Fibroblast of upper back skin (primary cell): Measurements from ENCODE around the gene PRRT3.

ENCODE experiments used
- DNase-seq: peaks from one replicate; pipeline ENCODE4 v3.0.0-alpha.2; 2013

PRRT3 gene

DNA sequence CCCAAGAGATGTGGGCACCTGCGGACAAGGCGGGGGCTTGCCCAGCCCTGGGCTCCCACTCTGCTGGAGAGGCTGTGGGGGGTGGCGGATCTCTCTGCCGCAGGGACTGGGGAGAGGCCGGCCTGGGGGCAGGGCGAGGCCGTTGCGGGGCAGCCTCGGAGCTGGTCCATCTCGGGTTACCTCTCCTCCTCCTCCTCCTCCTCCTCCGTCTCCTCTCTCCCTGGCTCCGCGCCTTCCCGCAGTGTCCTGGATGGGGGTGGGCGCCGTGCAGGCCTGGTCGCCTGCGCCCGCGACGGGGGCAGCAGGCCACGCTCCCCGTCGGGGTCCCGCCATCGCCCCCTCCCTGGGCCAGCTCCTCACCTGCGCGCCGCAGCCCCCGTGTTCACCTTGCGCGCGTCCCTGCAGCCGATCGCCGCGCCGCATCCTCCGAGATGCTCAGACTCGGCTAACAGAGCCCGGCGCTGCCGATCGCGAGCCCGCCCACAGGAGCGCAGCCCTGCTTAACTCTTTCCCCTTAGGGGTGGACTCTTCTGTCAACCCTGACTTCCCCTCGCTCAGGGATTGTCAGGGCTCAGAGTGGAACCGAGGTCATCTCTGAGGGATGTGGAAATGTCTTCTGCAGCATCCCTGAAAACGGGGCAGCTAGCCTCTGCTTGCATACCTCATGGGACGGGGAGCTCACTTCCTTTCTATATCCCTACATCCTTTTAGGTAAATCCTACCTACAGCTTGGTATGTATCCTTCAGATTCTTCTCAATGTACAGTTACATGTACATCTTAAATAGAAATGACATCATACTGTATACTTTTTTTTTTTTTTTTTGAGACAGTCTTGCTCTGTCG, at the start of gene PRRT3:
Gene PRRT3, minus strand, starts transcription at position 447 of the 844 bp plus-strand sequence. CDS start 2,293 bp downstream, outside the sequence.
- DNase-seq: peak; percentile 26

DNA sequence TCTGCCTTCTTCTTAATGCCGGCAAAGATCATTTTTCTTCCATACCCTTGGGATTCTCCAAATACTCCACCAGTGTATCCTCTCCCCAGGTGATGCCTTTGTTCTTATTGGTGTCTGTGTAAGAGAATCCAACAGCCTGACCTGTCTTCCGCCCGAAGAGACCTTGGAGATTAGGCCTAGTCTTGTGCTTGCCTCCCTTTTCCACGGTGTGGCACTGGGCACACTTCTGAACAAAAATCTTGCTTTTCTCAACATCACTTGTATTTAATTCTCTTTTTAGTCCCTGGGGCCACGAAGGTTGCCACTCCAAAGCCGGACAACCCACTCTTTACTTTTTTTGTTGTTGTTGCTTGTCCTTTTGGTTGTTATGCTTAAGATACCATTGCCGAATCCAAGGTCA, 48.5 kb upstream of the PRRT3 start:
- DNase-seq: no peak

DNA sequence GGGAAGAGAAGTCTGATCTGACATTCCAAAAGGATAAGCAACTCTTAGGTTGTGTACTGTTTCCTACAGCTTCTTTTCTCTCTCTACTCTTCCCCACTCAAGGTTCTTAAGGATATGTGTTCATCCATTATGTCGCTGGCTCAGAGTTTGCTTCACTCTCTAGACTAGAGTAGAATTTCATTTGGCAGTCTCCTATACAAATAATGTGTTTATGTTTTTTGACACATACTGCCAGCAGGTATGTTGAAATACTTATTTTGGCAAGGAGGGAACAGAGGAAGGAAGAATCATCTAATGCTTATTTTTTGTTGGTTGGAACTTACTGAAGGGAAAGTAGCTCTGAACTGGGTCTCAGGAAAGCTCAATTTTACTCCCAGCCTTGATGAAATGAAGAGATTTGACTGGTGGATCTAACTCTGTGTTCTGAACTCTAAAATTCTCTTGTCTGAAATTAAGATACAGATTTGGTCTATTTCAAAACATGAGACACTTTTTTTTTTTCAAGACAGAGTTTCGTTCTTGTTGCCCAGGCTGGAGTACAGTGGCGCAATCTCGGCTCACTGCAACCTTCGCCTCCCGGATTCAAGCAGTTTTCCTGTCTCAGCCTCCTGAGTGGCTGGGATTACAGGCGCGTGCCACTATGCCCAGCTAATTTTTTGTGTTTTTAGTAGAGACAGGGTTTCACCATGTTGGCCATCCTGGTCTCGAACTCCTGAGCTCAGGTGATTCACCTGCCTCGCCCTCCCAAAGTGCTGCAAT, 42.1 kb upstream of the PRRT3 start:
- no peak for DNase-seq

DNA sequence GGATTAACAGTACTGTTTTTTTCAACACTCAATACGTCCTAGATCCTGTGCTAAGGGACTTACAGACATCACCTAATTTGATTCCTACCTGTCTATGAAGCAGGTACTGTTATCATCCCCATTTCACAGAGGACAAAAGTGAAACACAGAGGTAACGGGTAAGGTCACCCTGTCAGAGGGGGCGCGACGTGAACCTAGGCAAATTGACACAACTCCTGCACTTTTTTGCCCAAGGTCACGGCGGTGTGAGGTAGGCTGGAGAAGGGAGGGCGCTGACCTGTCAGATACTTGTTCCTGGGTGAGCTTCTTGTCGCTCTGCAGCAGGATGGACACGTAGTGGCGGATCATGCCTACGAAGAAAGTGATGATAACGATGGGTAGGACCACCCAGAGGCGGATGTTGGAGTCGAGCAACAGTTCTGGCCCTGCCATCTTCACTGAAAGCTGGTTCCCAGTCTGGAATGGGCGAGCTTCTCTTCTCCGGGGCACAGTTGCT, 34.1 kb upstream of the PRRT3 start:
- DNase-seq: no peak

DNA sequence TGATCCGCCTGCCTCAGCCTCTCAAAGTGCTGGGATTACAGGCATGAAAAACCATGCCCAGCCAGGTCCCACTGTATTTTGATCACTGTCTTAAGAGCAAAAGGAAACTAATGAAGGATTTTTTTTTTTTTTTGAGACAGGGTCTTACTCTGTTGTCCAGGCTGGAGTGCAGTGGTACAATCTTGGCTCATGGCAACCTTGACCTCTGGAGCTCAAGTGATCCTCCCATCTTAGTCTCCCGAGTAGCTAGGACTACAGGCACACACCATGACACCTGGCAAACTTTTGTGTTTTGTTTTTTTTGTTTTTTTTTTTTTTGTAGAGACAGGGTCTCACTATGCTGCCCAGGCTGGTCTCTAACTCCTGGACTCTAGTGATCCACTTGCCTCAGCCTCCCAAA, 28.0 kb upstream of the PRRT3 start:
- no peak for DNase-seq

DNA sequence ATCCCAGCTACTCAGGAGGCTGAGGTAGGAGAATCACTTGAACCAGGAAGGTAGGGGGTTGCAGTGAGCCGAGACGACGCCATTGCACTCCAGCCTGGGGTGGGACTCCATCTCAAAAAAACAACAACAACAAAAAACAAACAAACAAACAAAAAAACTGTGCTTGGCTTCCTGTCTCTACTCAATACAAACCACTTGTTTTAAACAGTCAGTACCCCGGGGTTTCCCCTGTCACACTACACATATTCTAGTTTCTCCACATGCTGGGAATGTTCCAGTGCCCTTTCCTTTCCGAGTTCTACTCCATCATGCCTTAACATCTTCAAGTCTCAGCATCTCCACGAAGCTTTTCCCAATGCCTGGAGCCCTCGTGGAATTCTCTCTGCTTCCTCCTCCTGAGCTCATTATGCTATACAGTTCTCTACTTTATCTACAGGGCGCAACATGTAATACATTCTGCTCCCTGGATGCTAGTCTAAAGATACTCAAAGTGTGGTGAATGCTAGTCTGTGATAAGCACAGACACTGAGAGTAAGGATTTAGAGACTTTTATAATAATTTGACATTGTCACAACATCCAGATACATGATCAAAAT, 26.6 kb upstream of the PRRT3 start:
- no peak for DNase-seq

DNA sequence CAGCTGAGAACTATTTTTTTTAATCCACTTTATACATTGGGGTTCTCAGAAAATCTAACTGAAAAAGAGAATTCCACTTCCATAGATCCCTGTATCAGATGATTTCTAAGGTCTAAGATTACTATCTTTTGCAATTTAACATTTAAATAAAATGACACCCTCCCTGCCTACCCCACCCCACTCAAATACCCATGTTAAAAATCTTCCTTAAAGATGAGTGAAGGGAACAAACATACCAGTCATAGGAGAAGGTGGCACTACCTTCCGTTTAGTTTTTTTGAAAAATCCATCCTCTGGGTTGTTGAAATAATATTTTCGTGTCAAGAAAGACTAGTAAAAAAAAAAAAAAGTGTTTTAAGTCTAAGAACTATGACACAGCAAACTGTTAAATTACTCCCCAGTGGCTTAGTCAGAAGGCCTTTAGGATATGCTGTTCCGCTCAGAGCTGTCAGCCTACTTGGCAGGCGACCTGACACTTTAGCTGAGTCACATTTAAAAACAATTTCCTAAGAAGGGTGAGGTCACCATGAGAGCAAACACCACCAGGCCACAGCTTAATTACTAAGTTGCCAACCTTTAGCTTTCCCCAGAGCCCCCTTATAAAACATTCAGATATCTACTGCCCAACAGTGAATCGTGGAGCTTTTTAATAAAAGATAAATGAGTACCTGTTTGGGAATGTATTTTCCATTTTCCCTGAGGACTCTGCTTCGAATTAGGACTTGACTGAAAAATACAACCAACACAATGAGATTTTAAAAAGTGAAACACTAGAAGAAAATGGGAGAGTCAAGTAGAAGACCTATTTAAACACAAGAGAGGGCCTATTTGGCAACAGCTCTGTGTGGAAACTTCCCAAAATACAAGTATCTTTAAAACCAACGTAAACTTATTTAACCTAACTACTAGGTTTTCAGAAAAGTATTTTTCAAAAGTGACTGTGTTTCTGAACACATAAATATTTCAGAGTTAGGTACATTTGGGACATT, 24.8 kb upstream of the PRRT3 start:
- peak; percentile 95 for DNase-seq

DNA sequence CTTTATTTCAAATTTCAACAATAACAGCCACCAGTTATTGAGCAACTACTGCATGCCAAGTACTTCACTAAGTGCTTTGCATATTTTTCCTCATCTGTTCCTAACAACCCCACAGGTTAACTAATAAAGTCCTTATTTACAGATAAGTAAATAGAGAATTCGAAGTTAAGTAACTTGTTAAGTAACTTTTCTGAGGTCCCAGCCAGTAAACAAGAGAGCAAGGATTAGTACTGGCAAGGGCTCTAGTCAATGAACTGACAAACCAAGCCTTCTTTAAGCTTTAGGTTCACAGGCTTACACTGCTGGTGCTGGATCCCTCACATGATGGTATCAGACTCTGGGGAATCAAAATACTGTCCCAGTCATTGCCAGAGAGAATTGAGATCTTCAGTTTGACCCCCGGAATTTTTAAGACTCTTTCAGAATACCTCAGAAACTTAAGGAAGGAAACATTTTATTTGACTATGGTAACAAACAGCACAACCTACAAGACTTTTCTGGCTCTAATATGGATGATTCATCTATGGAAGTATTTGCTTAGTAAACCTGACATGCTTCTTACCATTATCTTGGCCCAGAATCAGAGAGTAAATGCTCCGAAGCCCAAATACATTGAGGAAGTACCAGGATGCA, 17.9 kb upstream of the PRRT3 start:
- DNase-seq: peak; percentile 72

DNA sequence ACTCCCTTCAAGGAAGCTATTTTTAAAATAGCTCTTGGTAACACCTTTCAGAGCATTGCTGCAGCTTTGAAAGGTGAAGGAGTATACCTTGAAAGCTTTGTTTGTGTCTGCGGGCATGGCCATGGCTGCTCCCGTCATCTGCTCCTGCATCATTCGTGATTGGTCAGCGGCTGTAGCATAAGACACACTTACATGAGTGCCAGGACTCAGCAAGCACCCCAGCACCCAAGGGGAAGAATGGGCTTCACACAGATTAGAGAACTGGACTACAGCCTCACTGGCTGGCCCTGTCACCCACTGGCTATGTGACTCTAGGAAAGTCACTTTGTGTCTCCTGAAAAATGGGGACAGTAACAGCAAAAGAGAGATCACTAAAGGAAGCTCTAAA, 17.4 kb upstream of the PRRT3 start:
- no peak for DNase-seq

DNA sequence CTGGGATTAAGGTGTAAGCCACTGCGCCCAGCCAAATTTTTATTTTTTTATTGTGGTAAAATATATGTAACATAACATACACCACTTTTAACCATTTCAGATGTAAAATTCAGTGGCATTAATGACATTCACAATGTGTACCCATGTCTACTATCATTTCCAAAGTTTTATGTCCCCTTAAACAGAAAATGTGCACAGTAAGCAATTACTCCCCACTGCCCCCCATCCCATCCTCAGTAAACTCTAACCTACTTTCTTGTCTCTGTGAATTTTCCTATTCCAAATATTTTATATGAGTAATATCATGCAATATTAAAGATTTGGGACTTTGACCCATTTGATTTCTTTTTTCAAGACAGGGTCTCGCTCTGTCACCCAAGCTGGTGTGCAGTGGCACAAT, 14.6 kb upstream of the PRRT3 start:
- no peak for DNase-seq

DNA sequence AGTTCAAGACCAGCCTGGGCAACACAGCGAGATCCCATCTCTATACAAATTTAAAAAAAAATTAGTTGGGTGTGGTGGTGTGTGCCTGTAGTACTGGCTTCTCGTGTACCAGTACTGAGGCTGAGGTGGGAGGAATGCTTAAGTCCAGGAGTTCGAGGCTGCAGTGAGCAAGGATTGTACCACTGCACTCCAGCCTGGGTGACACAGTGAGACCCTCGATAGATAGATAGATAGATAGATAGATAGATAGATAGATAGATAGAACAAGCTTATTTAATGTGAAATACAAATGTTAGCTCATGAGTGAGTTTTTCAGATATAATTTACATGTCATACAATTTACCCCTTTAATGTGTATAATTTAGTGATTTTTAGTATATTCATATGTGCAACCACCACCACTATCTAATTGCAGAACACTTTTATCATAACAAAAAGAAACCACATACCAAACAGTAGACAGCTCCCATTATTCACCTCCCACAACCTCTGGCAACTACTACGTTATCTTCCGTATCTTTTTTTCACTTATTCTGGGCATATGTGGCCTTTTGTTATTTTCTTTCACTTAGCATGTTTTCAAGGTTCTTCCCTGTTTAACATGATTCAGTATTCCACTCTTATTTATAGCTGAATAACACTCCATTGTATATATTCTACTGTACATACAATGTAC, 13.1 kb upstream of the PRRT3 start:
- no peak for DNase-seq

DNA sequence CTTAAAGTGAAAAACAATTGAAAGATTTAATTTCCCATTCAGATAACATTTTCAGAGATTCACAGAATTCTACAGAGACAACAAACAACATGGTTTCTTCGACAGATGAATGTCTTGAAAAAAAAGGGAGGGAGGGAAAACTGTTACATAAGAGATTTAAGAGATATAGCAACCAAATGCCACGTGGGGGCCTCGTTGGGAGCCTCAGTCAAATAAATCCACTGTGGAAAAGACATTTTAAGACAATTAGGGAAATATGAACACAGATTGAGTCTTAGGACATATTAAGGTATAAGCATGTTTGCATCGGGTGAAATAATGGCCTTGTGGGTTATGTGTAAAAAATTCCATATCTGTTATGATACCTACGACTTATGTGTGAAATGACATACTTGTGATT, 5.0 kb upstream of the PRRT3 start:
- DNase-seq: no peak

DNA sequence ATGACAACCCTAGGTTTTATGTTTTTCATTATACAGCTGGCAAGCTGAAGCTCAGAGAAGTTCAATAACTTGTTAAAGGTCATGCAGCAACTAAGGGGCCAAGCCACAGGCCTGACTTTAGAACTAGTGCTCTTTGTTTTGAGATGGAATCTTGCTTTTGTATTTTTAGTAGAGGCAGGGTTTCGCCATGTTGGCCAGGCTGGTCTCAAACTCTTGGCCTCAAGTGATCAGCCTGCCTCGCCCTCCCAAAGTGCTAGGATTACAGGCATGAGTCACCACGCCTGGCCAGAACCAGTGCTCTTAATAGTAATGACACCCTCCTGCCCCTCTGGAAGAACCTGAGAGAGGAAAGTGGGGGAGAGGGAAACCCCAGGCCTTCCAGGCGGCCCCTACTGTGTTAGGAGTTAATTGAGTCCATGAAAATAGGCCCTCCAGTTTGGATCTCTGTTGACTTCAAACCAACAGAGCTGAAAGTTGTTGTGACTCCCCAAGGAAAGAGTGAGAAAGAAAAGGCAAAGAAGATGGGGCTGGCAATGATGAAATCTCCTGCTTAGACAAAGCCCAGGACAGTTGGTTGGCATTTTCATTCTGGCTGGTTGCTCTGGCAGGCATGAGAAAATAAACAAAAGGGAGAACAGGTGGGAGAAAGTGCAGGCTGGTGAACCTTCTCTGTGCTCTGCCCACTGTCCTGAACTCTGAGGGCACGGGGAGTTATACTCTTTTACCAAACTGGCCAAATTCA, 3.6 kb upstream of the PRRT3 start:
- no peak for DNase-seq

DNA sequence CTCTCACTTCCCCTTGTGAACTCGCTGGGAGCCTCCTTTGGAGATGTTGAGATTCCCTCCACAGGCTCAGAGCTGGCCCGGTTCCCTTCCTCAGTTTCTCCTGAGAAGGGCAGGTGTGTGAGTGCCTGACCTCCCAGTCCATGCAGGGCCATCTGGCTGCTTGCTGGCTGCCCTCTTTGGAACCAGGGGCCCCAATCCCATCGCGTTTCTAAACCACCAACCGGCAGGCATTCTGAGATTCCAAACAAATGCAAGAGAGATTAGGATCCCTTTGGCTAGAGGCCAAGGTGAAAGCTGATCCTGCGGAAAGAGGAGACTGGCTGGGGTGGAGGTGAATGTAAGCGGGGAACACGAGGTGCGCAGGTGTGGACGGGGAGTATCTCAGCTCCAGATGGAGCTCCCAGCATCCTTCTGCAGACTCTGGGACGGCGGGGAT, 2.9 kb upstream of the PRRT3 start:
- DNase-seq: peak; percentile 37

DNA sequence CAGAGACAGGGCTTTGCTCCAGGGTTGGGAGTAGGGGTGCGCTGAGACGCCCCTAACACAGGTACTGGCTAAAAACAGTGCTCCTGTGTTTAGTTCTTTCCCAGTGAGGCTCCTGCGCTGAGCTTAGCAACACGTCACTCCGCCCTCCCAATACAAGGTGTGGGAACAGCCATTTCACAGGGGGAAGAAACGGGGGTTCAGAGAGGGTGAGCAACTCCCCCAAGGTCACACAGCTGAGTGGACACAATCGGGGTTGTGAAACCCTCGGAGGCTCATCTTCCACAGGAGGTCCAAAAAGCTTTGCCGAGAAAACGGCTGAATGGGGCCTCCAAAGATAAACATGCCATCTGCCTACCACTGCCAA, 628 bp downstream of the PRRT3 start:
- DNase-seq: no peak

DNA sequence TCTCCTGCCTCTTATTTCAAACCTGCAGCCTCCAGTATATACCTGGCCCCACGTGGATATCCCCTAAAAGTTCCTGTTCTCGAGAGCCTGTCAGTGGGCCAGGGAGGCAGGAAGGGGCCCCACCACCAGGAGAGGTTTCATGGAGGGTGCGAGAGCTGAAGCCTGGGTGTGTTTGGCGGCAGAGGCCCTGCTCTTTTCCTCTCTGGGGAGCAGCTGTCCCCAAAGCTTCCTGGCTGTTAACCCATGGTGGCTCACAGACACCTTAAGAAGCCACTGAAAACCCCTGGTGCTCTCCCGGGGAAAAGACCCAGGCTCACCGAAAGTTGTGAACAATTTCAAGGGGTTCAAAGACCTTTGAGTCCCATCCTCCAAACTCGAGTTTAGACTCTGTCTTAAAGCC, 1.1 kb downstream of the PRRT3 start:
- DNase-seq: no peak

DNA sequence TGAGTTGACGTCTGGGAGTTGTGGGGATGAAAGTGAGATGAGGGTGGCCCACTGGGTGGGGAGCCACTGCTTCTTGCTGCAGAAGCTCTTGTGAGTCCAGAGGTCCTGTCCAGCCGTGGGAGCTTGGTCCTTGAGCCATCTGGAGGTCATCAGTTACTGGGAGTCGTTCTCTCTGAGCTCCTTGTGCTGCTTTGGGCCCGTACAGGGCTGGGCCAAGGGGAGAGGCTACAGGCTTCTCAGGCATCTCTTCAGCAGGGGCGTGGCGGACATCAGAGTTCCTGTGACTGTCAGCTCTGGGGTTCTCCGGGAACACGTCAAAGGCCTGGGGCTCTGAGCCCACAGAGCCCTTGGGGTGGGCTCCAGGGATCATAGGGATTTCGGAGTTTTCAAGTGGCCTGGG, 2.6 kb downstream of the PRRT3 start:
- DNase-seq: no peak

DNA sequence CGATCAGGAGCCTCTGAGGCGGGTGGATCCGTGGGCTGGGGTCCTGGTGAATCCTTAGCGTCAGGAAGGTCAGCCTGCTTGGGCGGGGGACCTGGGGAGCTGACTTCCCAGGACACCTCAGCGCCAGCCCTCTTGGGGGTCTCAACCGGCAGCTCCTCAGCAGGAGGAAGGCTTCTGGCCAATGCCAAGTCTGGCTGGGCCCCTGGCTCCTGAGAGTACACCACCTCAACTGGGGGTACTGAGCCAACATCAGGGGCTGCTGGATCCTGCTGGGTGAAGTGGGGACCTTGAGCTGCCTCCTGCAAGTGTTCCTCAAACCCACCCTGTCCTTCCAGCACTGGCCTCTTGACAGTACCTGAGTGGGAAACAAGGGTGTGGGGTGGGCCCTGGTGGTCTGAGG, 3.1 kb downstream of the PRRT3 start:
- DNase-seq: no peak

DNA sequence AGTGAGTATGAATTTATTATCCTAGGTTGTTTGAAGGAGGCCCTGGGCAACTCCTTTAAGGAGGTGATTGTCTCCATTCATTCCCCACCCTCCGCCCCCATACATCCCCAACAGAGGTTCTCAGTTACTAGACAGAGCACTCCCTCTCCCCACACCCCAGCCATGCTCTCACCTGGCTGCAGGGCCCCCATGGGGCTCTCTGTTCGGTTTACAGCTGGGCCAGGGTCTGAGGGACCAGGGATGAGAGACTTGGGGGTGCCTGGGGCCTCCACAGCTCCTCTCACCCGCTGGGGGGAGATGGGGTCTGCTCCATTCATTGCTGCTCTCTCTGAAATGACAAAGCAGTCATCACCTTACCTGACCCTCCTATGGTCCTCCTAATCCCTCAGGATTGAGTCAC, 3.6 kb downstream of the PRRT3 start:
- no peak for DNase-seq
